Raji (cell line): ENCODE measurements around the gene TTC27.

Source experiments
- POLR2A ChIP-seq: IDR thresholded peaks from 2 replicates; pipeline ENCODE4 v1.6.1; 2011; ENCODE audit warnings: low read depth, low read length, control low read depth; ENCODE audit not compliant: insufficient read depth

TTC27 gene

GRCh38 chr2:32841931-32842898 lies 214.4 kb downstream of the TTC27 start:
- no peak for TF ChIP-seq POLR2A

- TF ChIP-seq POLR2A, result no peak
Measured at GRCh38 chr2:32843699-32844098, 215.8 kb downstream of the TTC27 start.

- no peak for TF ChIP-seq POLR2A
Measured at GRCh38 chr2:32844253-32844652, 216.4 kb downstream of the TTC27 start.

- TF ChIP-seq POLR2A, result no peak
Measured at GRCh38 chr2:32847734-32848133, 219.9 kb downstream of the TTC27 start.

GRCh38 chr2:32849456-32850194 lies 221.8 kb downstream of the TTC27 start:
- no peak for TF ChIP-seq POLR2A

GRCh38 chr2:32851777-32852439 lies 224.1 kb downstream of the TTC27 start:
- TF ChIP-seq POLR2A, result no peak

GRCh38 chr2:32852856-32853255 lies 225.0 kb downstream of the TTC27 start:
- TF ChIP-seq POLR2A, result no peak

GRCh38 chr2:32856891-32857290 lies 229.0 kb downstream of the TTC27 start:
- TF ChIP-seq POLR2A, result no peak

GRCh38 chr2:32858713-32859112 lies 230.9 kb downstream of the TTC27 start:
- no peak for TF ChIP-seq POLR2A

- TF ChIP-seq POLR2A, result no peak
Measured at GRCh38 chr2:32860385-32860784, 232.5 kb downstream of the TTC27 start.

- no peak for TF ChIP-seq POLR2A
Measured at GRCh38 chr2:32862269-32863055, 234.6 kb downstream of the TTC27 start.

GRCh38 chr2:32863326-32863725 lies 235.5 kb downstream of the TTC27 start:
- no peak for TF ChIP-seq POLR2A

GRCh38 chr2:32863803-32864202 lies 236.0 kb downstream of the TTC27 start:
- TF ChIP-seq POLR2A, result no peak

- no peak for TF ChIP-seq POLR2A
Measured at GRCh38 chr2:32864334-32865111, 236.7 kb downstream of the TTC27 start.
